Endothelial cell of umbilical vein (primary cell): Measurements from ENCODE around the gene RAB4A. TPM values are rescaled to one million over a fixed set of nuclear protein-coding genes. Genes with fewer than 3 reads are reported as not detected.

ENCODE experiments used
- BruUV-seq: library from RNA; stranded (reverse); fragments of 400-500 nt; replicated peaks from 2 replicates; lab custom pipeline; 2021; lab: Mats Ljungman, UMichigan
- CTCF ChIA-PET: fragments of 300-600, 350-600 bp; sonication (Branson Sonifier 250); formaldehyde crosslinking; loops from one replicate; lab custom pipeline; 2021; ENCODE audit warnings: antibody characterized with exemption, inconsistent platforms; lab: Charles Lee
- POLR2A ChIA-PET: fragments of 300-600, 350-600 bp; sonication (Branson Sonifier 250); formaldehyde crosslinking; loops from one replicate; lab custom pipeline; 2021; ENCODE audit warnings: antibody characterized with exemption, inconsistent platforms; lab: Charles Lee
- DNase-seq: peaks from one replicate; pipeline ENCODE4 v3.0.0-alpha.2; 2011; ENCODE audit warnings: low read depth, low spot score
- FAIRE-seq: peaks from 2 replicates; lab custom pipeline; 2011; peaks lifted over from hg19 to GRCh38; lab: Jason Lieb, UNC
- H2AFZ ChIP-seq: 2 replicates; pipeline ENCODE4 v1.6.0; 2012; ENCODE audit warnings: low read depth, low read length, control low read depth, inconsistent platforms
- H3K27ac ChIP-seq: 2 replicates; pipeline ENCODE4 v1.5.1; 2011; ENCODE audit warnings: low read depth, mild to moderate bottlenecking, control low read depth, low read length, moderate library complexity; ENCODE audit not compliant: insufficient read depth
- H3K27me3 ChIP-seq, 2 experiments: 2 replicates each; pipeline versions ENCODE4 v1.6.0 to v1.6.1; 2011; ENCODE audit warnings: low read length in 2 of 2, mixed read lengths in 1 of 2; ENCODE audit not compliant: control insufficient read depth in 2 of 2, insufficient read depth in 2 of 2
- H3K36me3 ChIP-seq, 2 experiments: 2 replicates in 1 of 2; 3 replicates in 1 of 2; pipeline ENCODE4 v1.5.1; 2011; ENCODE audit warnings: low read length in 2 of 2, mild to moderate bottlenecking in 1 of 2, moderate library complexity in 1 of 2; ENCODE audit not compliant: control insufficient read depth in 2 of 2, insufficient read depth in 2 of 2; ENCODE audit errors: extremely low read depth in 1 of 2
- H3K4me1 ChIP-seq: 3 replicates; pipeline ENCODE4 v1.5.1; 2011; ENCODE audit warnings: mild to moderate bottlenecking, low read length; ENCODE audit not compliant: control insufficient read depth, insufficient read depth; ENCODE audit errors: extremely low read depth
- H3K4me2 ChIP-seq: 2 replicates; pipeline ENCODE4 v1.6.1; 2011; ENCODE audit warnings: low read length, control low read depth, mixed read lengths; ENCODE audit not compliant: insufficient read depth
- H3K4me3 ChIP-seq, 3 experiments: fragments of 200-600 bp in 1 of 3; sonication (generic), shearing (Covaris generic) in 1 of 3; replicated peaks in 1 of 3; 2 replicates each; pipeline ENCODE4 v1.5.1; 2011 to 2016; ENCODE audit warnings: control low read depth in 3 of 3, low read length in 3 of 3, mild to moderate bottlenecking in 2 of 3, inconsistent platforms in 1 of 3, low read depth in 1 of 3, moderate library complexity in 1 of 3; ENCODE audit not compliant: insufficient read depth in 1 of 3
- H3K79me2 ChIP-seq: 2 replicates; pipeline ENCODE4 v1.6.0; 2012; ENCODE audit warnings: low read length, inconsistent platforms; ENCODE audit not compliant: control insufficient read depth, insufficient read depth
- H3K9ac ChIP-seq: replicated peaks from 2 replicates; pipeline ENCODE3; 2011; ENCODE audit warnings: low read length, control low read depth; ENCODE audit not compliant: insufficient read depth; ENCODE audit errors: extremely low read depth
- H3K9me1 ChIP-seq: replicated peaks from 3 replicates; pipeline ENCODE4 v1.6.0; 2011; ENCODE audit warnings: mild to moderate bottlenecking, low read length; ENCODE audit not compliant: control insufficient read depth, insufficient read depth; ENCODE audit errors: extremely low read depth
- H3K9me3 ChIP-seq: replicated peaks from 2 replicates; pipeline ENCODE4 v1.5.1; 2012; ENCODE audit warnings: low read length, inconsistent platforms; ENCODE audit not compliant: control insufficient read depth, insufficient read depth
- H4K20me1 ChIP-seq: replicated peaks from 2 replicates; pipeline ENCODE3; 2011; ENCODE audit warnings: mild to moderate bottlenecking, low read length; ENCODE audit not compliant: control insufficient read depth, insufficient read depth; ENCODE audit errors: extremely low read depth
- EZH2 ChIP-seq: IDR thresholded peaks from 2 replicates; pipeline ENCODE4 v1.6.1; 2012; ENCODE audit warnings: borderline replicate concordance, low read depth, mild to moderate bottlenecking, moderate library complexity, low read length, inconsistent platforms; ENCODE audit not compliant: severe bottlenecking
- FOS ChIP-seq: IDR thresholded peaks from 2 replicates; pipeline ENCODE4 v1.6.1; 2011; ENCODE audit warnings: mild to moderate bottlenecking, low read length, moderate library complexity, borderline replicate concordance; ENCODE audit not compliant: insufficient read depth
- GATA2 ChIP-seq: IDR thresholded peaks from 2 replicates; pipeline ENCODE4 v1.7.0; 2011; ENCODE audit warnings: low read depth, mild to moderate bottlenecking, moderate library complexity, mixed read lengths, low read length; ENCODE audit not compliant: insufficient read length, insufficient read depth
- JUN ChIP-seq: IDR thresholded peaks from 2 replicates; pipeline ENCODE4 v1.6.1; 2011; ENCODE audit warnings: borderline replicate concordance, low read depth; ENCODE audit not compliant: insufficient read length, insufficient read depth
- MAX ChIP-seq: IDR thresholded peaks from 2 replicates; pipeline ENCODE4 v1.6.1; 2011; ENCODE audit not compliant: insufficient read depth, insufficient read length
- MYC ChIP-seq: IDR thresholded peaks from one replicate; pipeline ENCODE4 v1.6.1; 2011; ENCODE audit warnings: mild to moderate bottlenecking, low read depth, low read length
- POLR2A ChIP-seq: IDR thresholded peaks from 2 replicates; pipeline ENCODE4 v1.6.1; 2012; ENCODE audit warnings: low read depth, mild to moderate bottlenecking, control low read depth, low read length
- POLR2AphosphoS5 ChIP-seq: IDR thresholded peaks from 2 replicates; pipeline ENCODE4 v1.6.1; 2012; ENCODE audit warnings: low read depth, mild to moderate bottlenecking, control low read depth, low read length, moderate library complexity; ENCODE audit not compliant: insufficient read depth
- dilution Hi-C: fragments of 300-500 bp; cut with MboI; formaldehyde crosslinking; loops from one replicate; pipeline ENCODE4 v1.15.0; 2019; ENCODE audit warnings: low sequenced_read_pairs; ENCODE audit not compliant: extremely low pct_ligation_motif_present
- intact Hi-C: fragments of 100-400 bp; cut with micrococcal nuclease; formaldehyde crosslinking; loops from one replicate; pipeline ENCODE4 v1.10.0; 2022
- polyA plus RNA-seq, 4 experiments: library from polyadenylated mRNA; depleted of rRNA in 3 of 4; stranded (reverse) in 3 of 4; unstranded in 1 of 4; fragments of >200 nt; gene quantifications; 2 replicates each; pipeline versions ENCODE4 v1.2.1 to v1.2.3, GENCODE V29; 2011 to 2012; ENCODE audit warnings: missing spikeins in 1 of 4
- total RNA-seq: library from RNA; stranded (reverse); gene quantifications from 2 replicates; pipeline ENCODE4 v1.2.3, GENCODE V29; 2021
- TF ChIP-seq, protein P1 (sequence below), 2 donors: IDR thresholded peaks; 1 replicate in 1 of 2; 2 replicates in 1 of 2; pipeline ENCODE4 v1.5.1; 2011; ENCODE audit warnings: low read length in 2 of 2, mild to moderate bottlenecking in 2 of 2, moderate library complexity in 2 of 2, control low read depth in 1 of 2, inconsistent platforms in 1 of 2, low read depth in 1 of 2; ENCODE audit not compliant: insufficient read depth in 1 of 2; ENCODE audit errors: extremely low read depth in 1 of 2

The RAB4A gene
- total and polyA plus RNA-seq, 2 donors (not counting 3 experiments of a cell fraction or from before 2014, with no cell fraction given) = 14.8 to 52.9 TPM

GRCh38 chr1:229339086-229339485, 68.2 kb downstream of the RAB4A start:
- H3K9ac ChIP-seq = no peak overlapping the region
- no peaks in the 10 kb centered on the region for H3K9me3 ChIP-seq
- FAIRE-seq (no peak), DNase-seq (no peak)
- dilution Hi-C loops (no loop called here), intact Hi-C loops (no loop called here)
- H2AFZ ChIP-seq = no peak overlapping the region
- no peaks in the 10 kb centered on the region for H3K27me3 ChIP-seq
- no peak overlapping the region for H3K4me2 ChIP-seq
- CTCF ChIA-PET = interaction anchor here (1.5 kb wide), 1 partner anchor 9 kb away, joined by 3 read pairs; no protein-coding TSS in a partner anchor
- no peak overlapping the region for H3K4me3 ChIP-seq
- no TSS peak for BruUV-seq
- TF ChIP-seq EZH2 = no peak
- POLR2A ChIA-PET = no interaction called here
- H3K9me1 ChIP-seq = no peaks in the 10 kb centered on the region
- H3K79me2 ChIP-seq = peaks cover 13% of the 10 kb centered on the region
- H3K27ac ChIP-seq = no peak overlapping the region
- no peaks in the 10 kb centered on the region for H4K20me1 ChIP-seq
- no peaks in the 10 kb centered on the region for H3K36me3 ChIP-seq
- H3K4me1 ChIP-seq = peaks cover 11% of the 10 kb centered on the region

GRCh38 chr1:229339520-229339919, 68.6 kb downstream of the RAB4A start:
- H3K4me2 ChIP-seq = no peak overlapping the region
- no peaks in the 10 kb centered on the region for H4K20me1 ChIP-seq
- intact Hi-C loops (no loop called here), dilution Hi-C loops (no loop called here)
- POLR2A ChIA-PET = no interaction called here
- TF ChIP-seq, protein P1, sequence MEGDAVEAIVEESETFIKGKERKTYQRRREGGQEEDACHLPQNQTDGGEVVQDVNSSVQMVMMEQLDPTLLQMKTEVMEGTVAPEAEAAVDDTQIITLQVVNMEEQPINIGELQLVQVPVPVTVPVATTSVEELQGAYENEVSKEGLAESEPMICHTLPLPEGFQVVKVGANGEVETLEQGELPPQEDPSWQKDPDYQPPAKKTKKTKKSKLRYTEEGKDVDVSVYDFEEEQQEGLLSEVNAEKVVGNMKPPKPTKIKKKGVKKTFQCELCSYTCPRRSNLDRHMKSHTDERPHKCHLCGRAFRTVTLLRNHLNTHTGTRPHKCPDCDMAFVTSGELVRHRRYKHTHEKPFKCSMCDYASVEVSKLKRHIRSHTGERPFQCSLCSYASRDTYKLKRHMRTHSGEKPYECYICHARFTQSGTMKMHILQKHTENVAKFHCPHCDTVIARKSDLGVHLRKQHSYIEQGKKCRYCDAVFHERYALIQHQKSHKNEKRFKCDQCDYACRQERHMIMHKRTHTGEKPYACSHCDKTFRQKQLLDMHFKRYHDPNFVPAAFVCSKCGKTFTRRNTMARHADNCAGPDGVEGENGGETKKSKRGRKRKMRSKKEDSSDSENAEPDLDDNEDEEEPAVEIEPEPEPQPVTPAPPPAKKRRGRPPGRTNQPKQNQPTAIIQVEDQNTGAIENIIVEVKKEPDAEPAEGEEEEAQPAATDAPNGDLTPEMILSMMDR (IDR thresholded peaks at IDR 0.05; ENCODE audit: extremely low read depth in 1 of 2, insufficient read depth in 1 of 2, low read depth in 1 of 2, low read length in 2 of 2) = no peak
- TF ChIP-seq GATA2 (no peak), JUN (no peak), POLR2A (no peak), FOS (no peak), EZH2 (no peak), POLR2AphosphoS5 (no peak), MAX (no peak), MYC (no peak)
- H3K9me3 ChIP-seq = no peaks in the 10 kb centered on the region
- H3K27ac ChIP-seq = no peak overlapping the region
- no peak for FAIRE-seq
- H3K36me3 ChIP-seq = no peaks in the 10 kb centered on the region
- H3K9ac ChIP-seq = no peak overlapping the region
- H2AFZ ChIP-seq = no peak overlapping the region
- H3K27me3 ChIP-seq = no peaks in the 10 kb centered on the region
- no peak for DNase-seq
- H3K79me2 ChIP-seq = peaks cover 13% of the 10 kb centered on the region
- peaks cover 11% of the 10 kb centered on the region for H3K4me1 ChIP-seq
- no peak overlapping the region for H3K4me3 ChIP-seq
- BruUV-seq = no TSS peak
- CTCF ChIA-PET = interaction anchor here (1.5 kb wide), 1 partner anchor 9 kb away, joined by 3 read pairs; no protein-coding TSS in a partner anchor
- no peaks in the 10 kb centered on the region for H3K9me1 ChIP-seq
